Skin epidermis (tissue), 12 donors: ENCODE measurements around the gene SCAMP5.
A peak's percentile ranks its signal among the peaks of the same experiment; 100 is the strongest.

ENCODE experiments used
- H3K27ac ChIP-seq, 21 experiments: fragments of 200-600 bp; sonication (generic) in 11 of 21; one replicate each; pipeline ENCODE4 v1.5.0; 2020; ENCODE audit warnings: mild to moderate bottlenecking in 3 of 21, inconsistent platforms in 2 of 21, moderate library complexity in 2 of 21
- H3K4me3 ChIP-seq, 7 experiments: fragments of 200-600 bp; sonication (generic) in 2 of 7; one replicate each; pipeline ENCODE4 v1.5.0; 2020; ENCODE audit warnings: inconsistent platforms in 2 of 7, mild to moderate bottlenecking in 2 of 7, moderate library complexity in 1 of 7

SCAMP5 gene

DNA sequence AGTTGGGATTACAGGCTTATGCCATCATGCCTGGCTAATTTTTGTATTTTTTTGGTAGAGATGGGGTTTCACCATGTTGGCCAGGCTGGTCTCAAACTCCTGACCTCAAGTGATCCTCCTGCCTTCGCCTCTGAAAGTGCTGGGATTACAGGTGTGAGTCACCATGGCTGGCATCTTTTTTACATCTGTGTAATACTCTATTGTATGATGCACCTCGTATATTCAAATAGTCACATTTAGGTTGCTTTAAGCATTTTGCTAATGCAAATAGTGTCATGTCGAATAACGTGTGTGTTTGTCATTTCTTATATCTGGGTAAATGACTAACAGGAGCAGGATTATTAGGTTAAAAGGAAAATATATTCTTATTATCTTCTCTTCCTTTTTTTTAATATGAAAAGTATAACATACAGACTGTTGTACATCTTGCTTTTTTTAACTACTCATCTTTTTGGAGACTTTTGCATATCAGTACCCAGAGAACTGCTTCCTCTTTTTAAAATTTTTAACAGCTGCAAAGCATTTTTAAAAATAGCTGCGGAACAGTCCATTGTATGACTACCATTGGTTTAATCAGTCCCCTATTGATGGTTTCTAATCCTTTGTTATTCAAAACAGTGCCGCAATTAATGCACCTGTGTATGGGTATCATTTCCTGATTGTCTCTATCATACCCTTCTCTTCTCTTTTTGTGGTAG, 13.4 kb downstream of the SCAMP5 start:
- Histone ChIP-seq H3K4me3 (no peak overlapping the region), H3K27ac (peak overlapping the region in 5 of 21 experiments; percentile 10 to 46 (median 18))

GRCh38 chr15:75016431-75016830, 21.1 kb downstream of the SCAMP5 start:
- no peak overlapping the region for H3K27ac ChIP-seq
- H3K4me3 ChIP-seq, result no peak overlapping the region

DNA sequence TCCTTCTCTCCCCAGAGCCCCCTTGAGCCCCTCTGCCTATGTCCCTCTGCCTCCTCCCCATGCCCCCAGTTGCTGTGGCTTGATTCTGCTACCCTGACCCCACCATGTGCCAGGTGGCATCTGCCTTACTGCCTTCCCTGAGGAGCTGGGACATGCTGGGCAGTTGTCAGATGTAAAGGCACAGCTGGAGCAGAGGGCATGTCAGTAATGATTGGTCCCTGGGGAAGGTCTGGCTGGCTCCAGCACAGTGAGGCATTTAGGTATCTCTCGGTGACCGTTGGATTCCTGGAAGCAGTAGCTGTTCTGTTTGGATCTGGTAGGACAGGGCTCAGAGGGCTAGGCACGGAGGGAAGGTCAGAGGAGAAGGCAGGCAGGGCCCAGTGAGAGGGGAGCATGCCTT, 24.6 kb downstream of the SCAMP5 start:
- H3K4me3 ChIP-seq, result no peak overlapping the region
- H3K27ac ChIP-seq, result no peak overlapping the region

DNA sequence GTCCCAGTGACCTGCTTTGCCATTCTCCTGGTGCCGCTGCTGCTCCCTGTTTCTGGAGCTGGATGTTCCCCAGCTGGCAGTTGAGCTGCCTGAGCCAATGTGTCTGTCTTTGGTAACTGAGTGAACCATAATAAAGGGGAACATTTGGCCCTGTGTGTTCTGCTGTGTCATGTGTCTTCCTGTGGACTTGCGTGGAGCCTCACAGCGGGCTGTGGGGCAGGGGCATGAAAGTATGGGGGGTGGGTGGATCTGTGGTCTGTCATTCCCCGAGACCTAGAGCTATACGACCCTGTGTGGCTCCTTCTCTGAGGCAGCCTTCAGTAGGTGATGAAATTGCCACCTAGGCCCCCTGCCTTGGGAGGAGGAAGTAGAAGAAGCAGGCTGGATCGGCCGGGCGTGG, 26.0 kb downstream of the SCAMP5 start:
- no peak overlapping the region for H3K4me3 ChIP-seq
- no peak overlapping the region for H3K27ac ChIP-seq

DNA sequence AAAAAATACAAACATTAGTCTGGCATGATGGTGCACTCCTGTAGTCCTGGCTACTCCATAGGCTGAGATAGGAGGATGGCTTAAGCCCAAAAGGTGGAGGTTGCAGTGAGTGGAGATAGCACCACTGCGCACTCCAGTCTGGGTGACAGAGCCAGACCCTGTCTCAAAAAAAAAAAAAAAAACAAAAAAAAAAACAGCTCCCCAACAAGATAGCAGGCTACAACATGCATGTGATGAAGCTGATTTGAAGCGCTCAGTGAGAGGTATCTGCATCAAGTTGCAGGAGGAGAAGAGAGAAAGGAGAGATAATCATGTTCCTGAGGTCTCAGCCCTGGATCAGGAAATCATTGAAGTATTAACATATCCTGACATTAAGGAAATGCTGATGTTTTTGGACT, 27.4 kb downstream of the SCAMP5 start:
- H3K4me3 ChIP-seq, result no peak overlapping the region
- no peak overlapping the region for H3K27ac ChIP-seq

- H3K27ac ChIP-seq, result peak within 1 kb of the TSS; percentile 63 to 99 (median 94)
These were observed 28.0 kb downstream of the SCAMP5 start, which contains the start of gene PPCDC for GRCh38 chr15:75023181-75023871. Gene PPCDC, plus strand, starts transcription at chr15:75023590. Its CDS starts 4,729 bp downstream, at chr15:75028319.

GRCh38 chr15:75023872-75024636, 28.7 kb downstream of the SCAMP5 start:
- Histone ChIP-seq H3K4me3 (peak overlapping the region; percentile 74 to 90 (median 80)), H3K27ac (peak overlapping the region; percentile 63 to 99 (median 94))

More at GRCh38 chr15:75023181-75023871, 28.0 kb downstream of the SCAMP5 start, which contains the start of gene PPCDC:
- peak within 1 kb of the TSS; percentile 74 to 90 (median 80) for H3K4me3 ChIP-seq

DNA sequence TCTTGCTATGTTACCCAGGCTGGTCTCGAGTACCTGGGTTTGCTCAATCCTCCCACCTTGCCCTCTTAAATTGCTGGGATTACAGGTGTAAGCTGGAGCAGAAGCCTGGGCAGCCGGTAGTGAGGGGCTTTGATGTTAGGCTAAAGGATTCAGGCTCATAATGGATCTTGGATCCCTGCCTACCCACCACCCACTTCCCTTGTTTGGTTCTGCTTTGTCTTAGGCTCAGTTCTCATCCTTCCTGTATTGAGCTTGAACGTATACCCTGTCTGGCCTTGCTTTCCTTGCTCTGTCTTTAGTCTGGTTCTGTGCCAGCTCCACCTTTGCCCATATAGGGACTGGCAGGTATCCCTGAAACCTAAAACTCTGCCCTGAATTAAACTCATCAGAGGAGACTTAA, 29.7 kb downstream of the SCAMP5 start:
- peak overlapping the region in 6 of 21 experiments; percentile 5 to 99 (median 64) for H3K27ac ChIP-seq
- H3K4me3 ChIP-seq, result no peak overlapping the region

DNA sequence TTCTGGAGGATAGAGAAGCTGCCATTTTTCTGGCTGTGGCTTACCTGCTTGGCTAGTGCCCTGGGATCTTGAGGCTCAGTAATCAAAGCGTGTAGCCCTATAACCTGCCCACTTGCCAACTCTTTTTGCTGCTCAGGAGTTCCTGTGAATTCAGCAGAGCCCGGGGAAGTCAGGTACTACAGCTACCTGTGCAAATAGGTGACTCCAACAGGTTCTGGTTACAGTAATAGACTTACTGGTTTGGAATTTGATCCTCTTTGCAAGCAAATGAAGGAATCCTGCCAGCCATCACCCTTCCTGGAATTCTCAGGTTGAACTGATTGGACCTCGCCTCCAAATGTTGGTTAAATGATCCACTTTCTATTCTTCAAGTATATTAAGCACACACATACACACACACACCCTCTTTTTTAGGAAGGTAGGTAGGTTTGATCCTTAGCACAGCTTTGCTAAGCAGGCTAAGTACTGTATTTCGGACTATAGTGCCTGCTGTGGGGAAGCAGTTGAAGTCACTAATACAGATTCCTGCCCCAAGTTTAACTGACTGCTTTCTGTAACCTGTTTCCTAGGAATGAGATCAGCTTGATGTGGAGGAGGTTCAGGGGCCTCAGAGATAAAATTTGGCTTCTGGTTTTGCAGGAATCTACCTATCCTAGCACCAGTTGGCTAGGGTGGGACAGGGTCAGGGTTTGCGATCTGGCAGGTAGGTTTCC, 30.3 kb downstream of the SCAMP5 start:
- peak overlapping the region in 4 of 21 experiments; percentile 15 to 99 (median 96) for H3K27ac ChIP-seq
- no peak overlapping the region for H3K4me3 ChIP-seq

GRCh38 chr15:75027551-75027950, 32.2 kb downstream of the SCAMP5 start:
- H3K27ac ChIP-seq, result no peak overlapping the region
- H3K4me3 ChIP-seq, result no peak overlapping the region

DNA sequence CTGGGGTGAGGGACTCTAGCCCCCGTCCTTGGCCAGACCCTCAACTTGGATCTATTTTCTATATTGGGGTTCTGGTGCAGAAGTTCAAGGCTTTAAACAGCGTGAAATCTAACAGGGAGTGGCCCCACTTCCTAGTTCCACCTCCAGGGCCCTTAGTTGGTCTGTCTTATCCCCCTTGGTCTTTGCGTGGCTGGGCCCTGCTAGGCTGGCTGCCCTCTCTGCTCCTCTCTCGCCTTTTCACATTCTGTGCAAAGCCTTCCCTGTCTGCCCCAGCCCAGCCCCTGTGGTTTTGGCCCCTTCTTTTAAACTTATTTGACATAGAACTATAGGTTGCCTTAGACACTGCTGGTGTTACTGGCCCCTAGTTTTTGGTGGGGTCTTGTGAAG, 33.6 kb downstream of the SCAMP5 start:
- Histone ChIP-seq H3K27ac (peak overlapping the region in 15 of 21 experiments; percentile 17 to 81 (median 70)), H3K4me3 (no peak overlapping the region)

DNA sequence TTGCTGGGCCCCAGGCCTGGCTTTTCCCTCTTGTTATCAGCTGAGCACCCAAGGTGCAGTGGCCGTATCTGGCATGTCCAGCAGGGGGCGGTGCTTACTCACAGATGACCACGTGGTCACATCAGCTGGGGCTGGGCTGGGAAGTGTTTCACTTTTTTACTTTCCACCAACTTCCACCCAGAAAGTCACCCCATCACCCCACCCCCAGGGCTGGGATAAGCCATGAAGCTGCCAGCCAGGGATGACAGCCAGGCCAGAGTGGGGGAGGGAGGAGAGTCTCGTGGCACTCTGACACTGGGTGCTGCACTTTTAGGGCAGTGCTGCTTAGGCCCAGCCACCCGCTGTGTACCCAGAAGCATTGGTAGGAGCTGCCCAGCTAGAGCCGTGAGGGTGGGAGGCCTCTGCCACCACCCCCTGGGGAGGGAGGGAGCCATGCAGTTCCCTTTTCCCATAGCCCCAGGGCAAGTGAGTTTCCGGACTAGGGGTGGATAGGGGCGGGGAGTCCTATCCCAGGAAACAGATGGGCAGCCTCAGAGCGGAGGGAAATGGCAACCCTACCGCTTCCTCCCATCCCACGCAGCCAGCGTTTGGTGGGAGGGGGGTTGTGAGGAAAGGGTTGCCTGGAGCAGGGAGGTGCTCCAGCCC, 34.1 kb downstream of the SCAMP5 start:
- H3K27ac ChIP-seq, result peak overlapping the region in 20 of 21 experiments; percentile 17 to 81 (median 69)
- H3K4me3 ChIP-seq, result peak overlapping the region in 1 of 7 experiments; percentile 1

DNA sequence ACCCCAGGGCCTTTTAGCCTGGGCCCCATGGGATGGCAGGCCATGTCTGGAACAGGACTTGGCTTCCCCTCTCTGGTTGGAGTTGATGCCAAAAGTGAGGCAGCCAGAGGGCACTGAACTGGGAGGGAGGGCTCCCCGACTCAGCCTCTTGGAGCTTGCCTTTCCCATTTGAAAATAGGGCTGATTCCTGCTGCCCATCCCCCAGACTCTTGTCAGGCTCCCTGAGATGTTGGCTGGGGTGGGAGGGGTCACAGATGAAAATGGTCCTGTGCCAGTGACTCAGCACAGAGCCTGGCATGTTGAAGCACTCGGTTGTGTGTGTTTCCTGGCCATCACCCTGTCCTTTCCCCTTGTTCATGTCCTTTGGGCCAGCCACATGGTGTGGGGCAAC, 34.7 kb downstream of the SCAMP5 start:
- H3K27ac ChIP-seq, result peak overlapping the region in 19 of 21 experiments; percentile 18 to 81 (median 70)
- H3K4me3 ChIP-seq, result no peak overlapping the region

DNA sequence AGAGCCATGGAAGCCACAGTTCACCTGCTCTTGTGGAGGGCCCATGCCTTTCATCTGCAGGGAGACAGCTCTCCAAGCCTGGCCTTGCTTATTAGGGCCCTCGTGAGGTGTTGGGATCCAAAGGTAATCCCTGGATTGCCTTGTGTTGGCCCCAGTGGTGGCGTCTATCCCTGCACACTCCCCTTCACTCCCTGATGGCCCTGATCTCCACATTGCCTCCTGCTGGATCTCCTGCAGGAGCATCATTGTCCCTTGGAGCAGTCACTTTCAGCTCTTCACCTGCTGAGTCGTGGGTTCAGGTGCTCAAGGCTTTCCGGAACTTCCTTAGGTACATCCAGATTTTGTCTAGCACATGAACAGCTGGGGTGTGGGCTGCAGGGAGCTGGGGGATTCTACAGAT, 35.1 kb downstream of the SCAMP5 start:
- Histone ChIP-seq H3K4me3 (no peak overlapping the region), H3K27ac (peak overlapping the region in 16 of 21 experiments; percentile 1 to 81 (median 70))

- H3K4me3 ChIP-seq, result no peak overlapping the region
- H3K27ac ChIP-seq, result peak overlapping the region in 3 of 21 experiments; percentile 33 to 60 (median 34)
These were observed 36.5 kb downstream of the SCAMP5 start for GRCh38 chr15:75031848-75032247.

GRCh38 chr15:75032395-75032794, 37.0 kb downstream of the SCAMP5 start:
- peak overlapping the region in 3 of 21 experiments; percentile 33 to 60 (median 34) for H3K27ac ChIP-seq
- H3K4me3 ChIP-seq, result no peak overlapping the region

DNA sequence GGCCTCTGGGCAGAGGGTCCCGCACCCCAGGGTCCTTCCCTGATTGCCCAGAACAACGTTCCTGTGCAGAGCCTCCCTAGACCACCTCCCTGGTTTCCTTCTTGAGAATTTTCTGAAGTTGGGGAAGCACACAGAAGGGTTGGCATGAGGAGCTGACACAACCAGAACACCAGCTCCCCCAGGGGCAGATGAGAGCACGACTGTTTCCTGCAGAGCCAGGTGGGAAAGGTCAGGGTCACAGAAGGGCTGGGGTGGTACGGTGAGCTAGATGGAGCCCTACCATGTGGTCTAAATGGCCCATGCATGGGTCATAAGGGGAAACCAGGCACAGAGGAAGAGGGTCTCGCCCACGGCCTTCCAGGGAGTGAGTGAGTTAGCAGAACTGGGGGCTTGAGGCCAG, 38.4 kb downstream of the SCAMP5 start:
- Histone ChIP-seq H3K27ac (no peak overlapping the region), H3K4me3 (no peak overlapping the region)

GRCh38 chr15:75034615-75035014, 39.3 kb downstream of the SCAMP5 start:
- Histone ChIP-seq H3K27ac (no peak overlapping the region), H3K4me3 (no peak overlapping the region)

- H3K27ac ChIP-seq, result peak overlapping the region in 3 of 21 experiments; percentile 44 to 52 (median 47)
- no peak overlapping the region for H3K4me3 ChIP-seq
These were observed 40.9 kb downstream of the SCAMP5 start for GRCh38 chr15:75036212-75036616.
